ENCODE data around the gene MADD. TPM values are rescaled to one million over a fixed set of nuclear protein-coding genes. Genes with fewer than 3 reads are reported as not detected.

MADD gene
- total RNA-seq: 8.4 and 9.0 TPM in 2 replicates

GRCh38 chr11:47269829-47270305, at the start of gene MADD:
TSS of gene MADD (plus strand) at chr11:47270133.
- peaks cover 5% of the 10 kb centered on the region for H3K36me3 ChIP-seq (ENCODE audit: control insufficient read depth, insufficient read depth, low read length)
- H3K27me3 ChIP-seq (ENCODE audit: control insufficient read depth, insufficient read depth, low read length): no peaks in the 10 kb centered on the region
- H3K4me3 ChIP-seq (ENCODE audit: low read depth, low read length): peak within 1 kb of the TSS; percentile 76
- DNase-seq (ENCODE audit: low read depth) (no peak), FAIRE-seq (no peak)
- TF ChIP-seq CTCF (IDR thresholded peaks at IDR 0.05; ENCODE audit: insufficient read depth, low read length, severe bottlenecking): peak; percentile 14

- no peaks in the 10 kb centered on the region for H3K27me3 ChIP-seq (ENCODE audit: control insufficient read depth, insufficient read depth, low read length)
- peak; percentile 69 for DNase-seq (ENCODE audit: low read depth)
- FAIRE-seq: no peak
- peaks cover 11% of the 10 kb centered on the region for H3K36me3 ChIP-seq (ENCODE audit: control insufficient read depth, insufficient read depth, low read length)
- TF ChIP-seq CTCF (IDR thresholded peaks at IDR 0.05; ENCODE audit: insufficient read depth, low read length, severe bottlenecking): no peak
- H3K4me3 ChIP-seq (ENCODE audit: low read depth, low read length): no peak overlapping the region
Measured at GRCh38 chr11:47220401-47220821, 49.5 kb upstream of the MADD start.

- DNase-seq (ENCODE audit: low read depth) (no peak), FAIRE-seq (no peak)
- no peak for TF ChIP-seq CTCF (IDR thresholded peaks at IDR 0.05; ENCODE audit: insufficient read depth, low read length, severe bottlenecking)
- peaks cover 13% of the 10 kb centered on the region for H3K36me3 ChIP-seq (ENCODE audit: control insufficient read depth, insufficient read depth, low read length)
- H3K27me3 ChIP-seq (ENCODE audit: control insufficient read depth, insufficient read depth, low read length): no peaks in the 10 kb centered on the region
- no peak overlapping the region for H3K4me3 ChIP-seq (ENCODE audit: low read depth, low read length)
Measured at GRCh38 chr11:47222696-47223095, 47.2 kb upstream of the MADD start.

- no peak for DNase-seq (ENCODE audit: low read depth)
- Histone ChIP-seq H3K27me3 (ENCODE audit: control insufficient read depth, insufficient read depth, low read length) (no peaks in the 10 kb centered on the region), H3K4me3 (ENCODE audit: low read depth, low read length) (no peak overlapping the region), H3K36me3 (ENCODE audit: control insufficient read depth, insufficient read depth, low read length) (peaks cover 10% of the 10 kb centered on the region)
- no peak for TF ChIP-seq CTCF (IDR thresholded peaks at IDR 0.05; ENCODE audit: insufficient read depth, low read length, severe bottlenecking)
- FAIRE-seq: no peak
Measured at GRCh38 chr11:47225552-47226400, 44.2 kb upstream of the MADD start.

- H3K27me3 ChIP-seq (ENCODE audit: control insufficient read depth, insufficient read depth, low read length): no peaks in the 10 kb centered on the region
- FAIRE-seq (no peak), DNase-seq (ENCODE audit: low read depth) (no peak)
- TF ChIP-seq CTCF (IDR thresholded peaks at IDR 0.05; ENCODE audit: insufficient read depth, low read length, severe bottlenecking): no peak
- H3K36me3 ChIP-seq (ENCODE audit: control insufficient read depth, insufficient read depth, low read length): peaks cover 9% of the 10 kb centered on the region
- no peak overlapping the region for H3K4me3 ChIP-seq (ENCODE audit: low read depth, low read length)
Measured at GRCh38 chr11:47229161-47229560, 40.8 kb upstream of the MADD start.
